K562 (cell line): ENCODE results near the gene RELL2. TPM values are rescaled to one million over a fixed set of nuclear protein-coding genes. Genes with fewer than 3 reads are reported as not detected.

Experiments
- AFF1 ChIP-seq, 2 experiments: fragments of 450-650 bp; IDR thresholded peaks; 2 replicates each; pipeline ENCODE4 v1.6.1; 2018; ENCODE audit warnings: mild to moderate bottlenecking in 2 of 2, low read depth in 1 of 2; ENCODE audit not compliant: partially characterized antibody in 2 of 2
- CBX3 ChIP-seq, 2 experiments: IDR thresholded peaks; 1 replicate in 1 of 2; 2 replicates in 1 of 2; pipeline ENCODE4 v1.6.1; 2012; ENCODE audit warnings: inconsistent platforms in 2 of 2, low read length in 2 of 2, borderline replicate concordance in 1 of 2, control low read depth in 1 of 2
- ETV6 ChIP-seq, 3 experiments: fragments of 150-350 bp in 1 of 3; sonication (generic) in 1 of 3; formaldehyde crosslinking in 1 of 3; IDR thresholded peaks; 2 replicates each; pipeline versions ENCODE4 v1.6.1 to v1.8.0; 2014 to 2022; ENCODE audit warnings: borderline replicate concordance in 2 of 3, low read depth in 2 of 3, antibody characterized with exemption in 1 of 3, low read length in 1 of 3, mild to moderate bottlenecking in 1 of 3, missing genetic modification reagents in 1 of 3
- FOS ChIP-seq: IDR thresholded peaks from 3 replicates; pipeline ENCODE4 v1.6.1; 2011; ENCODE audit not compliant: insufficient read length; ENCODE audit errors: extremely low read depth
- FOXK2 ChIP-seq, 2 experiments: fragments of 450-650 bp; IDR thresholded peaks in 1 of 2; conservative IDR thresholded peaks in 1 of 2; 2 replicates each; pipeline ENCODE4 v1.6.1; 2016; ENCODE audit warnings: low read depth in 2 of 2, mild to moderate bottlenecking in 1 of 2
- FOXM1 ChIP-seq, 2 experiments: fragments of 450-650 bp in 1 of 2; sonication (generic) in 1 of 2; formaldehyde crosslinking in 1 of 2; IDR thresholded peaks; 2 replicates each; pipeline versions ENCODE4 v1.6.1 to v1.9.0; 2017 to 2022; ENCODE audit warnings: low read depth in 2 of 2, mild to moderate bottlenecking in 2 of 2, missing genetic modification reagents in 1 of 2, moderate library complexity in 1 of 2
- HDGF ChIP-seq: fragments of 450-650 bp; IDR thresholded peaks from 2 replicates; pipeline ENCODE4 v1.6.1; 2016
- MAFF ChIP-seq: IDR thresholded peaks from 2 replicates; pipeline ENCODE4 v1.6.1; 2012; ENCODE audit warnings: low read length, improper control_type of control experiment
- ZNF239 ChIP-seq: fragments of 250-450 bp; sonication (Bioruptor Pico); IDR thresholded peaks from 2 replicates; pipeline ENCODE4 v1.4.0; 2020; ENCODE audit warnings: mild to moderate bottlenecking
- ZNF778 ChIP-seq: fragments of 450-650 bp; formaldehyde crosslinking; IDR thresholded peaks from 2 replicates; pipeline ENCODE4 v1.4.0; 2020; ENCODE audit warnings: mild to moderate bottlenecking, moderate library complexity
- polyA plus RNA-seq, 8 experiments: library from polyadenylated mRNA; depleted of rRNA in 4 of 8; stranded (reverse) in 5 of 8; unstranded in 3 of 8; fragments of >200 nt; fragmentation: Nextera tagmentation in 2 of 8; fragmentation: Illumina TruSeq in 1 of 8; extraction: Ambion mirVana in 2 of 8; extraction: Trizol in 1 of 8; gene quantifications; 2 replicates each; pipeline versions ENCODE4 v1.2.1 to v1.2.3, GENCODE V29; 2011 to 2014; ENCODE audit warnings: inconsistent platforms in 1 of 8, missing spikeins in 1 of 8
- total RNA-seq, 7 experiments: library from RNA; depleted of rRNA in 6 of 7; stranded (reverse); fragments of >200 nt in 6 of 7; fragmentation: Illumina TruSeq in 2 of 7; extraction: Trizol in 2 of 7; gene quantifications; 2 replicates each; pipeline versions ENCODE4 v1.2.1 to v1.2.3, GENCODE V29; 2011 to 2021; ENCODE audit warnings: low replicate concordance in 1 of 7
- TF ChIP-seq, protein P1 (sequence below): sonication (generic); formaldehyde crosslinking; IDR thresholded peaks from 2 replicates; pipeline ENCODE4 v1.8.1; 2023; ENCODE audit warnings: missing genetic modification reagents, mild to moderate bottlenecking, borderline replicate concordance

RELL2 gene
- total and polyA plus RNA-seq, 9 of the 15 experiments (the other 6 are each of a cell fraction or from before 2014, with no cell fraction given) = 0.06 to 36.0 (median 14.3) TPM

DNA sequence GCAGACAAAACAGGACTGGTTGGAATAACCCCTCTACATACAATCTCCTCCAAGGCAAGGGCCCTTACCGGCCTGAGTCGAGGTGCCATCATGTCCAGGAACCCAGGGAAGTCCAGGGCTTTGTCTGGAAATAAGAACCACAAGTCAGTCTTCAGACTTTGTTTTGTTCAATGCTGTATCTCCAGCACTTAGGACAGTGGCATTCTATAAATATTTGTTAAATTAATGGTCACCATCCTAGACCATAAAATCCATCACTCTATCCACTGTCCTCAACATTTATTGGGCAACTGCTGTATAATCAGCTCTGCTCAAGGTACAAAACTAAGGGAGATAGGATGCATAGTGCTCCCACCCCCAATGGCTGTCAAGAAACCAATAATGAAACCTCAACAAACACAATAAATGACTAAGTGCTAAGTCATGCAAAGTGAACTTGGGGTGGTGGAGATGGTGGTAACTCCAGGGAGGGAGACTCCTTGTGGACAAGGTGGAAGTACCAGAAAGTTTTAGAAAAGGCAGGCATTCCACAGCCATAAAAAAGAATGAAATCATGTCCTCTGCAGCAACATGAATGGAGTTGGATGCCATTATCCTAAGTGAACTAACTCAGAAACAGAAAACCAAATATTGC is 5.0 kb downstream of the RELL2 start (continued):
- TF ChIP-seq, protein P1, sequence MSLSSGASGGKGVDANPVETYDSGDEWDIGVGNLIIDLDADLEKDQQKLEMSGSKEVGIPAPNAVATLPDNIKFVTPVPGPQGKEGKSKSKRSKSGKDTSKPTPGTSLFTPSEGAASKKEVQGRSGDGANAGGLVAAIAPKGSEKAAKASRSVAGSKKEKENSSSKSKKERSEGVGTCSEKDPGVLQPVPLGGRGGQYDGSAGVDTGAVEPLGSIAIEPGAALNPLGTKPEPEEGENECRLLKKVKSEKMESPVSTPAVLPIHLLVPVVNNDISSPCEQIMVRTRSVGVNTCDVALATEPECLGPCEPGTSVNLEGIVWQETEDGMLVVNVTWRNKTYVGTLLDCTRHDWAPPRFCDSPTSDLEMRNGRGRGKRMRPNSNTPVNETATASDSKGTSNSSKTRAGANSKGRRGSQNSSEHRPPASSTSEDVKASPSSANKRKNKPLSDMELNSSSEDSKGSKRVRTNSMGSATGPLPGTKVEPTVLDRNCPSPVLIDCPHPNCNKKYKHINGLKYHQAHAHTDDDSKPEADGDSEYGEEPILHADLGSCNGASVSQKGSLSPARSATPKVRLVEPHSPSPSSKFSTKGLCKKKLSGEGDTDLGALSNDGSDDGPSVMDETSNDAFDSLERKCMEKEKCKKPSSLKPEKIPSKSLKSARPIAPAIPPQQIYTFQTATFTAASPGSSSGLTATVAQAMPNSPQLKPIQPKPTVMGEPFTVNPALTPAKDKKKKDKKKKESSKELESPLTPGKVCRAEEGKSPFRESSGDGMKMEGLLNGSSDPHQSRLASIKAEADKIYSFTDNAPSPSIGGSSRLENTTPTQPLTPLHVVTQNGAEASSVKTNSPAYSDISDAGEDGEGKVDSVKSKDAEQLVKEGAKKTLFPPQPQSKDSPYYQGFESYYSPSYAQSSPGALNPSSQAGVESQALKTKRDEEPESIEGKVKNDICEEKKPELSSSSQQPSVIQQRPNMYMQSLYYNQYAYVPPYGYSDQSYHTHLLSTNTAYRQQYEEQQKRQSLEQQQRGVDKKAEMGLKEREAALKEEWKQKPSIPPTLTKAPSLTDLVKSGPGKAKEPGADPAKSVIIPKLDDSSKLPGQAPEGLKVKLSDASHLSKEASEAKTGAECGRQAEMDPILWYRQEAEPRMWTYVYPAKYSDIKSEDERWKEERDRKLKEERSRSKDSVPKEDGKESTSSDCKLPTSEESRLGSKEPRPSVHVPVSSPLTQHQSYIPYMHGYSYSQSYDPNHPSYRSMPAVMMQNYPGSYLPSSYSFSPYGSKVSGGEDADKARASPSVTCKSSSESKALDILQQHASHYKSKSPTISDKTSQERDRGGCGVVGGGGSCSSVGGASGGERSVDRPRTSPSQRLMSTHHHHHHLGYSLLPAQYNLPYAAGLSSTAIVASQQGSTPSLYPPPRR (CRISPR knock-in tag) = no peak
- TF ChIP-seq FOS = no peak
- TF ChIP-seq MAFF = peak; percentile 82
- peak in 1 of 2 experiments; percentile 46; a peak in 1 of 4 replicates for TF ChIP-seq FOXK2 (conservative IDR thresholded peaks at IDR 0.05 in 1 of 2, IDR thresholded peaks at IDR 0.05 in 1 of 2; ENCODE audit: low read depth in 2 of 2)
- no peak for TF ChIP-seq ETV6 (IDR thresholded peaks at IDR 0.05; ENCODE audit: borderline replicate concordance in 1 of 2, low read depth in 2 of 2, low read length in 1 of 2)
- no peak for TF ChIP-seq ETV6 (CRISPR knock-in tag; IDR thresholded peaks at IDR 0.05; ENCODE audit: borderline replicate concordance)
- TF ChIP-seq FOXM1 (IDR thresholded peaks at IDR 0.05; ENCODE audit: low read depth) = no peak
- TF ChIP-seq FOXM1 (CRISPR knock-in tag; IDR thresholded peaks at IDR 0.05; ENCODE audit: low read depth) = no peak
- TF ChIP-seq ZNF239 (CRISPR knock-in tag) = no peak
- TF ChIP-seq AFF1 (IDR thresholded peaks at IDR 0.05; ENCODE audit: low read depth in 1 of 2, partially characterized antibody in 2 of 2) = no peak
- TF ChIP-seq CBX3 (IDR thresholded peaks at IDR 0.05; ENCODE audit: borderline replicate concordance in 1 of 2, low read length in 2 of 2) = no peak
- no peak for TF ChIP-seq HDGF
- TF ChIP-seq ZNF778 = no peak
